ENCODE data around the gene MGAM2. TPM values are rescaled to one million over a fixed set of nuclear protein-coding genes. Genes with fewer than 3 reads are reported as not detected.

The MGAM2 gene
- total RNA-seq, 1 donor from 2014 or later: 0.20 TPM

- no peak for ATAC-seq
These were observed 11.7 kb downstream of the MGAM2 start for GRCh38 chr7:142123184-142123583.

- ATAC-seq: no peak
These were observed 13.9 kb downstream of the MGAM2 start for GRCh38 chr7:142125256-142125955.

GRCh38 chr7:142130267-142130666 lies 18.7 kb downstream of the MGAM2 start:
- no peak for ATAC-seq

- no peak for ATAC-seq
These were observed 20.1 kb downstream of the MGAM2 start for GRCh38 chr7:142131439-142132185.

GRCh38 chr7:142133731-142134148 lies 22.2 kb downstream of the MGAM2 start:
- ATAC-seq: no peak

- ATAC-seq: no peak
These were observed 23.4 kb downstream of the MGAM2 start for GRCh38 chr7:142134909-142135308.

- no peak for ATAC-seq
These were observed 27.5 kb downstream of the MGAM2 start for GRCh38 chr7:142138996-142139395.

GRCh38 chr7:142139597-142140400 lies 28.3 kb downstream of the MGAM2 start:
- no peak for ATAC-seq

- ATAC-seq: no peak
These were observed 29.0 kb downstream of the MGAM2 start for GRCh38 chr7:142140401-142140959.

- no peak for ATAC-seq
These were observed 31.2 kb downstream of the MGAM2 start for GRCh38 chr7:142142702-142143101.

- ATAC-seq: no peak
These were observed 34.6 kb downstream of the MGAM2 start for GRCh38 chr7:142146124-142146523.

GRCh38 chr7:142150356-142150755 lies 38.8 kb downstream of the MGAM2 start:
- ATAC-seq: no peak

- no peak for ATAC-seq
These were observed 39.4 kb downstream of the MGAM2 start for GRCh38 chr7:142150869-142151268.

GRCh38 chr7:142152076-142152475 lies 40.6 kb downstream of the MGAM2 start:
- ATAC-seq: no peak

- ATAC-seq: no peak
These were observed 41.9 kb downstream of the MGAM2 start for GRCh38 chr7:142153400-142153799.

- ATAC-seq: no peak
These were observed 47.4 kb downstream of the MGAM2 start for GRCh38 chr7:142158736-142159496.

- ATAC-seq: no peak
These were observed 50.4 kb downstream of the MGAM2 start for GRCh38 chr7:142161921-142162320.

- ATAC-seq: no peak
These were observed 57.2 kb downstream of the MGAM2 start for GRCh38 chr7:142168746-142169145.

- ATAC-seq: no peak
These were observed 61.4 kb downstream of the MGAM2 start for GRCh38 chr7:142172932-142173331.

- ATAC-seq: no peak
These were observed 62.9 kb downstream of the MGAM2 start for GRCh38 chr7:142174441-142174840.

GRCh38 chr7:142175594-142175993 lies 64.1 kb downstream of the MGAM2 start:
- ATAC-seq: no peak

GRCh38 chr7:142176901-142177300 lies 65.4 kb downstream of the MGAM2 start:
- no peak for ATAC-seq

Measured in esophagus mucosa (tissue), 1 donor.